GM12873 (cell line): ENCODE results near the gene HYDIN.

Experiments
- TF ChIP-seq, protein P1 (sequence below): IDR thresholded peaks from 2 replicates; pipeline ENCODE4 v1.5.1; 2012; ENCODE audit warnings: low read depth, mild to moderate bottlenecking, moderate library complexity, low read length, control low read depth; ENCODE audit not compliant: insufficient read depth; ENCODE audit errors: missing control alignments

Gene HYDIN

DNA sequence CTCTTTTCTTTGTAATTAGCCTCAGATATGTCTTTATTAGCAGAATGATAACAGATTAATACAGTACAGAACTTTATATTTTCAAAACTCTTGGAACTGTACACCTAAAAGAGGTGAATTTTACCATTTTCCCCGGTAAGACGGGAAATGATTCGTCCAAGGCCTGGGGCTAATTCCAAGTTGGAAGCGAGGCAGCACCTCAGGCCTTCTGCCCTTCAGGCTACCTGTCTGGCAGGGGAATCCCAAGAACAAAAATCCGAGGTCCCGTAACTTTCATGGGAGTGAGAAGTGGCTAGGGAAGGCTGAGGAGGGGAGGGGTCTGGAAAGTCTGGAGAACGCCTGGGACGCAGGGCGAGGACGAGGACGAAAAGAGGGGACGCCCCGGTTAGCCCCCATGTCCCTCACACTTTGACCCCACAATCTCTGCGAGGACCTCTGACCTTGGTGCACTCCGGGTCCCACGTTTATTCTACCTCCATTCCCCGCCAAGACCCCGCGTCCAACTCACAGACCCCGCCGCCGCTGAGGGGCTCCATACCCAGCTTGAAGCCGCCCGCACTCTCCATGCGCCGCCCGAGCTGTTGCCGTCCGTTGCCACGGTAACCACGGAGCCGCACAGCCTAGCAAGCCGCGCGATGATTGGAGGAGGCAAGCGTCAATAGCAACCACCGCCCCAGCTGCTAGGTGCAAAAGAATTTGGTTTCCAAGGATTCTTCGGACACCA lies at the start of gene HYDIN:
TSS of gene HYDIN (minus strand) at position 601 of the 724 bp plus-strand sequence. CDS start 43,827 bp downstream, outside the sequence.
- TF ChIP-seq, protein P1, sequence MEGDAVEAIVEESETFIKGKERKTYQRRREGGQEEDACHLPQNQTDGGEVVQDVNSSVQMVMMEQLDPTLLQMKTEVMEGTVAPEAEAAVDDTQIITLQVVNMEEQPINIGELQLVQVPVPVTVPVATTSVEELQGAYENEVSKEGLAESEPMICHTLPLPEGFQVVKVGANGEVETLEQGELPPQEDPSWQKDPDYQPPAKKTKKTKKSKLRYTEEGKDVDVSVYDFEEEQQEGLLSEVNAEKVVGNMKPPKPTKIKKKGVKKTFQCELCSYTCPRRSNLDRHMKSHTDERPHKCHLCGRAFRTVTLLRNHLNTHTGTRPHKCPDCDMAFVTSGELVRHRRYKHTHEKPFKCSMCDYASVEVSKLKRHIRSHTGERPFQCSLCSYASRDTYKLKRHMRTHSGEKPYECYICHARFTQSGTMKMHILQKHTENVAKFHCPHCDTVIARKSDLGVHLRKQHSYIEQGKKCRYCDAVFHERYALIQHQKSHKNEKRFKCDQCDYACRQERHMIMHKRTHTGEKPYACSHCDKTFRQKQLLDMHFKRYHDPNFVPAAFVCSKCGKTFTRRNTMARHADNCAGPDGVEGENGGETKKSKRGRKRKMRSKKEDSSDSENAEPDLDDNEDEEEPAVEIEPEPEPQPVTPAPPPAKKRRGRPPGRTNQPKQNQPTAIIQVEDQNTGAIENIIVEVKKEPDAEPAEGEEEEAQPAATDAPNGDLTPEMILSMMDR, result no peak

DNA sequence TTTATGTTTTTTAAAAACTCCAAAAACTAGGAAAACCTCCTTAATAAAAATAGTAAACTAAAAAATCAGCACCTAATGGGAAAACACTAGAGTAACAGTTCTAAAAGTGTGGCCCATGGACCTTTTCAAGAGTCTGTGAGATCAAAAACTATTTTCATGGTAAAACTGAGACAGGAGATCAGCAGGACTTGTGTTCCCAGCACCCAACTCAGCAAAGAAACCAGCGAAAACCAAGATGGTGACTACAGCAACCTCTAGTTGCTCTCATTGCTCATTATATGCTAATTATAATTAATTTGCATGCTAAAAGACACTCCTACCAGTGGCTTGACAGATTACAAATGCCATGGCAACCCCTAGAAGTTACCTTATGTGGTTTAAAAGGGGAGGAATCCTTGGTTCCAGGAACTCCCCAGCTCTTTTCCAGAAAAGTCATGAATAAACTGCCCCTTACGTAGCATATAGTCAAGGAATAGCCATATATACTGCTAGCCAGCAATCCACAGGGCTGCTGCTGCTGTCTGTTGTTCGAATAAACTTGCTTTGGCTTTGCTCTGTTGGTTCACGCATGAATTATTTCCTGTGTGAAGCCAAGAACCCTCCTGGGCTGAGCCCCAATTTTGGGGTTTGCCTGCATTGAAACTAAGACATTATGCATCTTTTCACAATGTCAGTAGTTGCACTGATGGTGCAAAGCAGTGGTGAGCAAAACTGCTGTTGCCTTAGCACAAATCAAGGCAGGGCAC lies 46.2 kb upstream of the HYDIN start:
- TF ChIP-seq, protein P1, result no peak

DNA sequence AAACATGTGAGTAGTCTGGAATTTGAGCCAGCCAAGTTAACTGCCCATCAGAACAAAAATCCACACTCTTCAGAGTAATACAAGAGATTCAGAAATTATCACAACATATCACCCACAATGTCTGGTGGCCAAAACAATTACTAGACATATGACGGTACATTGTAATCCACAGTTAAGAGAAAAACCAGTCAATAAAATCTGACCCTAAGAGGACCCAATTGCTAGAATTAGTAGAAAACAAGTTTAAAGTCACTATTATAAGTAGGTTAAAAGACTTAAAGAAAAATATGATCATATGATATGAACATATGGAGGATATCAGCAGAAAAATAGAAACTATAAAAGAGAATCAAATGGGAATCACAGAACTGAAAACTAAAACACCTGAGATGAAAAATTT lies 42.9 kb upstream of the HYDIN start:
- TF ChIP-seq, protein P1, result no peak

DNA sequence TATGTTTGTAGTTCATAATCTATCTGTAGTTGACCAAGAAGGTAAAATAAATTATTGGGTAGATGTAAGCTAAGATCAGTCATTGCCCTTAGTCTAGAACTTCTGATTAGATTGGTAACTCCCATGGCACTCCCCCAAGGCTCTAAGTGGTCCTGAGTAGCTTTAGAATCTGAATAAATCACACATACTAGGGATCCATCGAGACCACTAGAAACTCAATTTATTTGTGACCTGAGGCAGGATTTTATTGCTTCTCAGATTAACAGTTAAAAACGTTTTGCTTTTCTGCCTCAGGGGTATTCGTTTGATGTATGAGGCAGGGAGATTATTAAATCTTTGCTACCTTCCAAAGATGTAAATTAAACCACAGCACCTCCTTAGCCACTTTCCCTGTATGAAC lies 33.8 kb upstream of the HYDIN start:
- TF ChIP-seq, protein P1, result no peak

DNA sequence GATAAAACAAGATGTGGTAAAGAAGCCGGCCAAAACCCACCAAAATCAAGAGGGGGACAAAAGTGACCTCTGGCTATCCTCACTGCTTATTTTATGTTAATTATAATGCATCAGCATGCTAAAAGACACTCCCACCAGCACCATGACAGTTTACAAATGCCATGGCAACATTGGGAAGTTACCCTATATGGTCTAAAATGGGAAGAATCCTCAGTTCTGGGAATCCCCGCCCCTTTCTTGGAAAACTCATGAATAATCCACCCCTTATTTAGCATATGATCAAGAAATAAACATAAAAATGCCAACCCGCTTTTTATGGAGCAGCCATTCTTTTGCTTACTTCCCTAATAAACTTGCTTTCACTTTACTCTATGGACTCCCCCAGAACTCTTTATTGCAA lies 33.1 kb upstream of the HYDIN start:
- TF ChIP-seq, protein P1, result no peak

DNA sequence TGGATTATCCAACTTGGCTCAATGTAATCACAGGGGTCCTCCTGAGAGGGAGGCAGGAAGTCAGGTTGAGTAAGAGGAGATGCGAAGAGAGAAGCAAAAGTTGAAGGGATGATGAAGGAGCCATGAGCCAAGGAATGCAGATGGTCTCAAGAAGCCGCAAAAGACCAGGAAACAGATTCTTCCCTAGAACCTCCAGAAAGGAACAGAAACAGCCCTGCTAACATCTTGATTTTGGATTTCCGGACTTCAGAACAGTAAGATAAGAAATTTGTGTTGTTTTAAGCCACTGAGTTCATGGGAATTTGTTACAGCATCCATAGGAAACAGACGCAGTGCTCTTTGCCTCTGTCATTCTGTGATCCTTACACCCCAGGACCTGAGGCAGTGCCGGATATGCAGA lies 31.9 kb upstream of the HYDIN start:
- TF ChIP-seq, protein P1, result no peak

DNA sequence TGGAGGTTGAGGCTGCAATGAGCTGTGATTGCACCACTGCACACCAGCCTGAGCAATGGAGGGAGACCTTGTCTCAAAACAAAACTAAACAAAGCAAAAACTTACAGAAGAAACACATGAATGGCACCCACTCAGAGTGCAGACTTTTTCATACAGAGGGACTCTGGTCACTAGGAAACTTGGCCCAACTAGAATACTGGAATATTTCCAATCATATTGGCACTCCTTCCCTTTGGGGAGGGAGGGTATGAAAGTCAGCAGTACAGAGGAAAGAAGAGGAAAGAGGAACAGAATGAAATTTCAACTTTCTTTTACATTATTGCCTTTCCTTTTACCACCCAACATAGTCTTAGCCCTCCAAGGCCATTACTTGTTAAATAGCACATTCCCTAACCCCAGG lies 30.5 kb upstream of the HYDIN start:
- TF ChIP-seq, protein P1, result no peak
